HG02678 (cell line): ENCODE data around the gene ADGRG6.

Source experiments
- ATAC-seq: cut with Tn5 transposase; IDR thresholded peaks from one replicate; pipeline ENCODE4 v1.9.1; 2021; ENCODE audit warnings: mild to moderate bottlenecking, moderate library complexity; ENCODE audit not compliant: unreplicated experiment

The ADGRG6 gene

GRCh38 chr6:142290851-142291250 lies 11.0 kb upstream of the ADGRG6 start:
- ATAC-seq, result no peak

GRCh38 chr6:142291512-142291911 lies 10.3 kb upstream of the ADGRG6 start:
- ATAC-seq, result no peak

GRCh38 chr6:142292166-142292924 lies 9.5 kb upstream of the ADGRG6 start:
- ATAC-seq, result no peak

DNA sequence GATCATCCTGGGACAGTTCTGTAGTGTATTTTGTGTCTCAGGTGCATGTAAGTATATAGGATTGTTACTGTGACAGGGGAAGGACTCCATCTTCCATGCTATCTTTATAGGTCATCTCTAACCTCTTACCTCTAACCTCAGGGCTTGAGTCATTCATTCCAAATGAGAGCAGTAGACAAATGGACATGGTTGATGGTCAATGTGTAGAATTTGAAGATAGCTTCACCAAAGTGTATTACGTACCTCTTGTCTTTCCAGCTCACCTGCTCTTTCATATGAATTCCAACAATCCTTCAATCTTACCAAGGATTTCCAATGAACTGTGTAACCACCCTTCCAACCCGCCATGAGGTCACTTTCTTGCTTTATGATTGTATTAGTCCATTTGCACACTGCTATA lies 8.7 kb upstream of the ADGRG6 start:
- no peak for ATAC-seq

DNA sequence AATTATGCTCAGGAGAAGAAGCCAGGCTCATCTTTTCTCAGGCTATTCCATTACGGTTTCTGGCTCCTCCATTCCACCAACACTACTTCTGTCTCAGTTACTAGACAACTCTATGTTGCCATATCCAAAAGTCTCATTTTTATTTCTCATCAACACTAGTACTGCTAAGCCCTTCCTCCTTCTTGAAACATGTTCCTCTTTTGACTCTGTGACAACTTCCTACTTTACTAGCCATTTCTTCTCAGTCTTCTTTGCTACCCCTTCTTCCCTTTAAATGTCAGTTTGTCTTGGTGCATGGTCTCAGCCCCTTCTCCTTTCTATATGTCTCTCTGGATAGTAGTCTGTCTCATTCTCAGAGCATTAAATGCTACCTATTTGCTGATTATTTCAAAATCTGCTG lies 7.1 kb upstream of the ADGRG6 start:
- no peak for ATAC-seq

GRCh38 chr6:142296975-142297604 lies 4.7 kb upstream of the ADGRG6 start:
- no peak for ATAC-seq

DNA sequence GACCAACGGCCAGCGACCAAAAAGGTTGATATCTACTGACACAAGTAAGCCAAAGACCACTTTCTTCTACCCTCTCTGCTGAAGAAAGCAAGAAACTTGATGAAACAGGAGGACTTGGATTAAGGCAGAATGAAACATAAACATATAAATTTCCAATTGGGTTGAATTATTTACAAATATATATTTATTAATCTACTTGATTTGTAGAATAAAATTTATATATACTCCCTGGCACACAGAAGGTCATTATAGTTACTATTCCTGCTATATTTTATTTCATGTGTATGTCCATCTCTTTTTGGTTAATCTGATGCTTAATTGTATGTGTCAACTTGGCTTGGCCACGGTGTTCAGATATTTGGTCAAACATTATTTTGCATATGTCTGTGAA lies 4.2 kb upstream of the ADGRG6 start:
- no peak for ATAC-seq

GRCh38 chr6:142297996-142298753 lies 3.6 kb upstream of the ADGRG6 start:
- no peak for ATAC-seq

DNA sequence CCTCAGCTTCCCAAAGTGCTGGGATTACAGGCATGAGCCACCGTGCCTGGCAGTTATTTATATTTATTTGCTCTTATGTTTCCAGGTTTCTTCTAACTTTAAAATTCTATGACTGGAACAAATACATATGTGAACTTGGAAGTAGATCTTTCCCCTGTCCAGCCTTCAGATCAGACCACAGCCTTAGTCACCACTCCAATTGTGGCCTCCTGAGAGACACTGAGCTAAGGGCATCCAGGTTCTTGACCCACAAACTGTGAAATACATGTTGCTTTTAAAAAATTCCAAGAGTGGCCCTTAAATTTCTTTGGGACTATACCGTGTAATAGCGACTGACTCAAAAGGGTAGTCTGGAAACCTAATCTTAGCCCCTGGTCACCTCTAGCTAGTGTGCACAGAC lies 1.5 kb upstream of the ADGRG6 start:
- no peak for ATAC-seq

- no peak for ATAC-seq
These were observed 803 bp upstream of the ADGRG6 start for GRCh38 chr6:142300758-142301650.

GRCh38 chr6:142302421-142303175 lies 791 bp downstream of the ADGRG6 start:
- ATAC-seq, result no peak

DNA sequence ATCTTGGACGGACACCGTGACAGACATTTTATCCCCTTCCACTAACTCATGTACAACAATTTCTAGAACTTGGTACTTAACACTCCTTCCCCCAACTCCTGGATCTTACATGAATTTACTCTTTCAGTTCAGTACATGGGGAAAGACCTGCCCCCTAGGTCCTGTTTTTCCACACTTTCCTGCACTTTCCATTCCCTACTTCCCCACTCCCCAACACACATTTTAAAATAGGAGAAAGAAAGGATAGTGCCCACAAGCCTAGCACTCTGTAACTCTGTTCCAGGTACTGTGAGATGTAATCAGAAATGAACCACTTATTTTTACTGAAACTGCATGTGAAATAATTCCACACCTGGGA lies 1.3 kb downstream of the ADGRG6 start:
- ATAC-seq, result no peak

DNA sequence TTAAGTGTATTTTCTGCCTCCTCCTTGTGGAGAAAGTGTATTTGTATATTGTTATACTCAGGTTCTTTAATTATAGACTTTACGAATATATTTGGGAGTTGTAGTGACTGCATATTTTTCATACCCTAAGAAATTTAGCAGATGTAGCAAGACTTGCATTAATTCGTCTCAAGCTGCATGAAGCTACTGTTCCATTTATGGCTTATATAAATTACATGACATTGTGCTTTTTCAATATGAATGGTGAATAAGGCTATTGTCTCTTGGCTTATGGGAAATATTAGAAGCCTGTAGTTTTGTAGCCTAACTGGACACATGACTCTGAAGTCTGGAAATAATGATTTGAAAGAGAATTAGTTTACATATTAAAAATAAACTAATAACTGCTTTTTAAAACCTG lies 2.4 kb downstream of the ADGRG6 start:
- no peak for ATAC-seq

- ATAC-seq, result no peak
These were observed 4.9 kb downstream of the ADGRG6 start for GRCh38 chr6:142306736-142307135.

DNA sequence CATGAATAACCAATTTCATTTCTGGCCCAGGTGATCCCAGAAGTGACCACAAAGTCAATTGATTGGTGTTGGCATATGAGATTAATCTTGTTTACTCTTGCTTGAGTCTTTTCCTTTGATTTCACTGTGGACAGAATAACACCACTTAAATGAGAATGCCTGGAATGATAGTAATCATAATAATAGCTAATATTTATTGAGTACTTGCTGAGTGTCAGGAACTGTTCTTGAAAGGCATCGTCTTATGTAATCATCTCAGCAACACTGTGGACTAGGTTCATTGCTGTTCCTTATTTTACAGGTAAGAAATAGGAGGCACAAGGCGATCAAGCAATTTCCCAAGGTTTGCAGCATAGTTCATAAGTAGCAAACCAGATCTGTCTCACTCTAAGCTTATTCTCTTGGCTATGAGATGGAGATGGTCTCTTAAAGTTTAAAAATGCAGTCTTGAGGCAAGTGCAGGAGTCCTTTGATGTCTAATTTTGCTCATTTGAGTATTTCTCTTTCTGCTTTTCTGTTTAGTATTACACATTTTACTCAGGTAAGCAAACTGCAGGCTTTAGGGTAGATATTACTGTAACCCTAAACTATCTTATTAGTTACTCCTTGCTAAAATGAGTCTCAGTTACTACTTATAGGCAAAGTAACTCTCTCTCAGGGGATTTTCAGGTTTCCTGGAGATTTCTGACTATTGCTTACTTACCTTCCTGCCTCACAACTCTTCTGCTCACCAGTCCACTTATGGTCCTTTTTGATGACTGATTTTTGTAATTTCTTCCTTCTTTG lies 6.3 kb downstream of the ADGRG6 start:
- no peak for ATAC-seq

DNA sequence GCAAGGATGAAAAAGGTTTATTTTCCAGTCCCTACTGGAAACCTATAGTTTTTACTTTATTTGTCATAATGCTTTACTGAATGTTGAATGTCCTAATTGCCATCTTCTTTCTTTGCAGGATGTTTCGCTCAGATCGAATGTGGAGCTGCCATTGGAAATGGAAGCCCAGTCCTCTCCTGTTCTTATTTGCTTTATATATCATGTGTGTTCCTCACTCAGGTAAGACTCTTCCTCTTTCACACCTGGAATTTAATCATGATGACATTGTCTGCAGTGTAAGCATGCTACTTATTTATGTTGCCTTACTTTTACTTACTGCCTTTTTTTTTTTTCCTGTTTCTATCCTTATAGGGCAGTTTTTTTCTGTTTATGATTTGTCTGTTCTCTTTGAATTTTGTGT lies 7.6 kb downstream of the ADGRG6 start:
- ATAC-seq, result no peak

GRCh38 chr6:142313284-142313683 lies 11.5 kb downstream of the ADGRG6 start:
- no peak for ATAC-seq

DNA sequence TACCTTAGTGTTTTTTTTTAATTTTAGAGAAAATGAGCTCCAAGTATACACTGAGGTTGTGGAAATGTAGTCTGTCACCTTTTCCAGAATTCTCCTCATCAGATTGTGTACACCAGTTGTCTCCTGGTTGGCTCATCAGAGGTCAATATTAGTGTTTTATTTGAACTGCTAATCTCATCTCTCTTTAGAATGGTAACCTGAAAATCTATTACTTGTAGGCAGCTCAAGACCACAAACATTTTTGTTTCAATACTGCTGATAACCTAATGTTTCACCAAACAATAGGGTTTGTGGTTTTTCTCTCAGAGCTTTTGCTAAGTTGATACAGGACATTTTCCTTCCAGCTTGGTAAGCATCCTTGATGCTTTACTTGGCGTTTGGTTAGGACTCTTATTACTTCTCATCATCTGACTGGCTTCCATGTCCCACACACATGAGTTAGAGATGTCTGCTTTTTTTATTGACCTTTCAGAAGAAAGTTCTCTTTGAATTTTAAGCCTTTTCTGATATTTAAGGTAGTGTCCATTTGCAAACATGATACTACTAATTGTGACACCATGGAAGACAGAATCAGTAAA lies 15.1 kb downstream of the ADGRG6 start:
- ATAC-seq, result no peak

GRCh38 chr6:142318714-142319113 lies 16.9 kb downstream of the ADGRG6 start:
- no peak for ATAC-seq
